Measurements from ENCODE around the gene LSM6. TPM values are rescaled to one million over a fixed set of nuclear protein-coding genes. Genes with fewer than 3 reads are reported as not detected.

LSM6 gene
- total RNA-seq, 1 donor from 2014 or later: 43.3 TPM

Other genes starting within 250 kb of the LSM6 start
- 17.2 and 19.7 TPM in 2 replicates for gene ZNF827, start 236.9 kb upstream of the LSM6 start, total RNA-seq
- 0.09 TPM in 1 of 2 replicates, not detected in the other for gene REELD1, start 38.8 kb downstream of the LSM6 start, total RNA-seq

Measured in T-helper 2 cell treated with Interferon-gamma antibody and Interleukin-4, amounts not matched to agents 100 ng/mL and 5 ng/mL, for 36 hours (primary cell).